ENCODE data around the gene EBF4.

GRCh38 chr20:2751347-2751877 lies 58.8 kb downstream of the EBF4 start:
- TF ChIP-seq CTCF (conservative IDR thresholded peaks at IDR 0.05; ENCODE audit: low read length) (no peak), EZH2phosphoT487 (IDR thresholded peaks at IDR 0.05; ENCODE audit: borderline replicate concordance, low read depth, low read length) (no peak)
